Activated T-cell treated with anti-CD3 and anti-CD28 coated beads for 48 hours (primary cell): ENCODE measurements around the gene FUT2.
"Not testable (repeated sequence)": the region's sequence is repeated elsewhere in the genome, so short reads cannot be mapped to it uniquely, and the experiment has no call there.

Source experiments
- DNase-seq: peaks from one replicate; pipeline ENCODE4 v3.0.0-alpha.2; 2020; ENCODE audit warnings: low read depth

The FUT2 gene

DNA sequence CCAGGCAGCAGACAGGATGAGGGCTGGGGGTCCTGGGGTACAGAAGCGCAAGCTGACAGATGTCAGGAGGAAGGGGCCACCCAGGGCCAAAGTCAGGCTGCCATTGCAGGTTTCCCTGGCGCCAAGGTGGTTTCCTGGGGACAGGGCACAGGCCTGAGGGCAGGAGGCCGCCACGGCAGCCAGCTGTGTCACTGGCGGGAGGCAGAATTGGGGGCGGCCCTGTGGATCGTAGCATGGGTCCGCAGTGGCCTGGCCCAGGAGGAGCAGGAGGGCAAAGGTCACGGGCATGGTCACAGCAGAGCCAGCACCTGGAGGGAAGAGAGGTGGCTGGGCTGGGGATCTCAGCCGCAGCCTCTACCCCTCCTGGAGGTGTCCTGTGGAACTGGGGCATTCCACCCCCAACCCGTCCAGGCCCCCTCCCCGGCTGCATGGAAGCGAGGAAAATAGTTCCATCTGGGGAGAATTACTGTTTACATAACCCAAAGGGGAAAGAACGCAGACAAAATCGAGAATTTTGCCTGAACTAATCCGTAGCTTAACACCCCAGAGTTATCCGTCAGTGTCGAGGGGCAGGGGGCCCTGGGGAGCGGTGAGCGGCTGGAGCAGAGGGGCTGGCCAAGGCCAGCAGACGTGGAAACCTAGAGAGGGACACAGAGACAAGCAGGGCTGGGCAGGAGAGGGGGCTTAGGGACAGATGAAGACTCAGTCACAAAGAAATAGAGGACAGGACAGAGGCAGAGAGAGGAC, 24.9 kb upstream of the FUT2 start:
- no peak for DNase-seq

DNA sequence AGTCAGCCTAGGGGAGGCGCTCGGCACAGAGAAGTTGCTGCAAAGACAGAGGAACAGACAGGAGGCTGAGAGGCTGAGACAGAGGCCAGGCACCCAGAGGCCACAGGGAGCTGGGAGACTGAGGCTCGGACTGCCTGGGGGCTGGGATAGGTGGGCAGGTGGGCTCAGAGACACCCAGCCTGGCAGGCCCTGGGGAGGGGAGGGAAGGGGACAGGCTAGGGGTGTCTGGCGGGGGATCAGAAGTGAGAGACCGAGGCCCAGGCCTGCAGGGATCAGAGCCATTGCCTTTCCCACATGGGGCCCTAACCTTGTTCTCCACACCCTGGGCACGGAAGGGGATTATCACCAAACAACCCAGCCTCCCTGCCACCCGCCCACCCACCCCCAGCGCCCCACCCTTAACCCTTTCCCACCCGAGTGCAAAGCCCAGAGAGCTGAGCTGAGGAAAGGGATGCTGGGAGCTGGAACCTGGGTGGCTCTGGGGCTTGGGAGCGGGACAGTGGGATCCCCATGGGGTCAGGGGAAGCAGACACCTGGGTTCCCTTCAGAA, 24.2 kb upstream of the FUT2 start:
- DNase-seq: no peak

- DNase-seq: no peak
Observed at GRCh38 chr19:48672994-48673393, 22.8 kb upstream of the FUT2 start, which contains the start of gene NTN5. NTN5 (minus strand) TSS chr19:48673017; CDS start chr19:48670986, 2,031 bp downstream.

DNA sequence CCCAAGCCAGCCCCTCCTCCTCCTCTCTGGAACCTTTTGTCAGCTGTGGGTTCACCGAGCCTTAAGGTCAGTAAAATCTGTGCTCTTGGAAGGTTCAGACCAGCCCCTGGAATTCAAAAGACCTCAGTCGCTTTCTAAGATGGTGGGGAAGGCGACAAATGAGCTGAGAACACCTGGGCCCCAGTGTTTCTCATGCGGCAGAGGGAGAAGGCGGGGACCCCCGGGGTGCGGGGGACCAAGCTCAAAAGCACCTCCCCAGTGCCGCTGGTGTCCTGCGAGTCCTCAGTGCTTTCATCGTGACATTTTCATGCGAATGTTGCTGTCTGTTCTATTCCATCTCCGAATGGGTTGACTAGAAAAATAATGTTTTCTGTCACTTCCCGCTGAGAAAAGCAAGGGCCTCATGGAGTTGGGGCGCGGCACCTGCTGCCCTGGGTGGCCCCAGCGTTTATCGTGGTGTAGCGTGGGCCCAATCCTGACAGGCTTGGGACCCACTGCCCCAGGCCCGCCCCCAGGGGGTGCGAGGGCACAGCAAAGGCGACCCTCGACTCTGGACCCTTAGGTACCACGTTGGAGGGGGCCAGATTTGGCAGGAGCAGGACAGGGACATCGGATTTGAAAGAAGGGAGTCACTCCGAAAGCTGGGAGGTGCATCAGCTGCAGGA, 22.2 kb upstream of the FUT2 start:
- DNase-seq: no peak

GRCh38 chr19:48674216-48674809, 21.5 kb upstream of the FUT2 start:
- no peak for DNase-seq

- peak; percentile 65 for DNase-seq
Observed at GRCh38 chr19:48674921-48675824, 20.6 kb upstream of the FUT2 start.

DNA sequence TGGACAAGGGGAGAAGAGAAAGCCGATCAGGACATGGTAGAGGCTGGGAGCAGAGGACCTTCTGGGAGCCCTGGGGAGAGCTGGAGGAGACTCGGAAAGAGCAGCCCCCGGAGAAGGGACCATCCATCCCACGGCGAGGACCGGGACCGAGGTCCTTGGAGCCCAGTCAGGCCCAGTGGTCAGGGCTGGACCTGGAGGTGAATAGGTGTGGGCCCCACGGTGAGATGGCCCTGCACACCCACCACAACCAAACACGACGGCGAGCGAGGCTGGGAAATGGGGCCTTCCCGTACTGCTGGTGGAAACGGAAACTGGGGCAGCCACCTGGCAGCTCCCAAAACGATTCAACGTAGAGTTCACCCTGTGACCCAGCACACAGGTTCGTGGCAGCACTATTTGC, 19.3 kb upstream of the FUT2 start:
- no peak for DNase-seq

DNA sequence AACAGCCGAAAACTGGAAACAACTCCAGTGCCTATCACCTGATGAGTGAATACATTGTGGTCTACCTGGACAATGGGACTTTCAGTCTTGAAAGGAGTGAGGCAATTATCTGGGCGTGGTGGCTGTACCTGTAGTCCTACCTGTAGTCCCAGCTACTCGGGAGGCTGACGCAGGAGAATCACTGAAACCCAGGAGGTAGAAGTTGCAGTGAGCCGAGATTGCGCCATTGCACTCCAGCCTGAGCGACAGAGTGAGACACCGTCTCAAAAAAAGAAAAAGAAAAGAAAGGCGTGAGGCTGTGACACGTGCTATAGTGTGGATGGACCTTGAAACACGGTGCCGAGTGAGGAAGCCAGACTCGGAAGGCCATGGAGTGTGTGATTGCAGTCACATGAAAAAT, 18.9 kb upstream of the FUT2 start:
- DNase-seq: no peak

DNA sequence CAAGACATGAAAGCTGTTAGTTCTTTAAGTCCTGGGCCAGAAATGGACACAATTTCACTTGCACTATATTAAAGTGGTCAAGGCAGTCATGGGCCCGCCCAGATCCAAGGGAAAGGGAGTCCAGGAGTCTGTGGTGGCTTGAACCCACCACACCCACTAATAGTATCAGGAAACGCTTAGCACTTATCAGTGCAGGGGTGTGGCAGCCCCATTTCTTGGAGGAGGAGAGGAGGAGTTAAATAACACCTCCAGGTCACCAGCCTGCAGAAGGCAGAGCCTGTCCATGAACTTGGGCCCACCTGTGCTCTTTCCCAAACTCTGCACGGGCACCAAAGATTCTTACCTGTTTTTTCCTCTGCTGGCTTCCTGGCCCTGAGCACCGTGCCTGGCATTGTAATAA, 17.6 kb upstream of the FUT2 start:
- DNase-seq: no peak

- not testable (repeated sequence) for DNase-seq
Observed at GRCh38 chr19:48680006-48680405, 15.8 kb upstream of the FUT2 start.

DNA sequence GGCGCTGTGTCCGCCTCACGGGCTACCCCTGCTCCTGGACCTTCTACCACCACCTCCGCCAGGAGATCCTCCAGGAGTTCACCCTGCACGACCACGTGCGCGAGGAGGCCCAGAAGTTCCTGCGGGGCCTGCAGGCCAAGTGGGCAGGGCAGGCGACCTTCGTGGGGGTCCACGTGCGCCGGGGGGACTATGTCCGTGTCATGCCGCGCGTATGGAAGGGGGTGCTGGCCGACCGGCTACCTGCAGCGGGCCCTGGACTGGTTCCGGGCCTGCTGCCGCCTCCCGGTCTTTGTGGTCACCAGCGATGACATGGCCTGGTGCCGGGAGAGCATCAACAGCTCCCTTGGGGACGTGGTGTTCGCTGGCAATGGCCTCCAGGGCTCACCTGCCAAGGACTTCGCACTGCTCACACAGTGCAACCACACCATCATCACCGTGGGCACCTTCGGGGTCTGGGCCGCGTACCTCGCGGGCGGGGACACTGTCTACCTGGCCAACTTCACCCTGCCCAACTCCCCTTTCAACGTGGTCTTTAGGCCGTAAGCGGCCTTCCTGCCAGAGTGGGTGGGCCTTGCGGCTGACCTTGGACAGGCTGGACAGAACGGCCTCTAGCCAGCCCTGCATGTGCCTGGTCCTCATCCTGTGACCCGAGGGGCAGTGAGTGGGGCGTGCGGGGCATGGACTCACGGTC, 15.2 kb upstream of the FUT2 start:
- no peak for DNase-seq

DNA sequence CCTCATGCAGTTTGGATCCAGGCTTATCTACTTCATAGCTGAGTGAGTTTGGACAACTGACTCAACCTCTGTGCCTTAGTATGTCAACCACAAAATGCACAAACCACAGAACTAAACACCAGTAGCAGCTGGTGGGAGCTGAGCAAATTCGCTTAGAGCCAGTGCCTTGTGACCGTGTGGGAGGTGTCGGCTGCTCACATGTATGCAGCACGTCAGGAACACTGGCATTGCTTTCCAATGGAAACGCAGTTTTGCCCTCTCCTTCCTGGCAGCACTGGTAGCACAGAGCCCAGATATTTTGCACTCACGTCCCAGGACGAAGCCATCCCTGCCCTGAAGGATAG, 14.7 kb upstream of the FUT2 start:
- no peak for DNase-seq

GRCh38 chr19:48683349-48683748, 12.4 kb upstream of the FUT2 start:
- DNase-seq: peak; percentile 13

- DNase-seq: no peak
Observed at GRCh38 chr19:48685583-48685982, 10.2 kb upstream of the FUT2 start.

GRCh38 chr19:48686088-48686487, 9.7 kb upstream of the FUT2 start:
- no peak for DNase-seq

- DNase-seq: not testable (repeated sequence)
Observed at GRCh38 chr19:48686637-48687036, 9.1 kb upstream of the FUT2 start.

- DNase-seq: no peak
Observed at GRCh38 chr19:48687776-48688175, 8.0 kb upstream of the FUT2 start.

GRCh38 chr19:48689449-48689848, 6.3 kb upstream of the FUT2 start:
- DNase-seq: no peak

- DNase-seq: not testable (repeated sequence)
Observed at GRCh38 chr19:48693629-48694028, 2.1 kb upstream of the FUT2 start.

GRCh38 chr19:48696353-48697010, 711 bp downstream of the FUT2 start:
- DNase-seq: no peak

DNA sequence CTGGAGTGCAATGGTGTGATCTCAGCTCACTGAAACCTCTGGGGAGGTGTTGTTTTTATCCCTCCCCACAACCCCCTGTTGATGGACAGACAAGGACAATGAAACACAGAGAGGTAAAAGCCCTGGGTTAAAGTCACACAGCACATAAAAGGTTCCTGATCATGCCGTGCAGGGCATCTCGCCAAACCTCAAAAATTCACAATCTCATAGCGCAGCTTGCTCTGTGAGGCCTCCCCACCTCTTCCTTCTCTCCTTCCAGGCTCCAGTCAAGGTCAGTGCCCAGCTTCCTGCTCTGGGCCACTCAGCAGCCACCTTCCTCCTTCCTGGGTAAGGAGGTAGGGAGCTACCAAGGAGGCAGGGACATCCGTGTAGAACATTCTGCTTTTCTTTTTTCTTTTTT, 2.3 kb downstream of the FUT2 start:
- DNase-seq: no peak
